ENCODE data around the gene PCP4. TPM values are rescaled to one million over a fixed set of nuclear protein-coding genes. Genes with fewer than 3 reads are reported as not detected.

The PCP4 gene
- total RNA-seq, 1 donor from 2014 or later = 8.5 TPM

DNA sequence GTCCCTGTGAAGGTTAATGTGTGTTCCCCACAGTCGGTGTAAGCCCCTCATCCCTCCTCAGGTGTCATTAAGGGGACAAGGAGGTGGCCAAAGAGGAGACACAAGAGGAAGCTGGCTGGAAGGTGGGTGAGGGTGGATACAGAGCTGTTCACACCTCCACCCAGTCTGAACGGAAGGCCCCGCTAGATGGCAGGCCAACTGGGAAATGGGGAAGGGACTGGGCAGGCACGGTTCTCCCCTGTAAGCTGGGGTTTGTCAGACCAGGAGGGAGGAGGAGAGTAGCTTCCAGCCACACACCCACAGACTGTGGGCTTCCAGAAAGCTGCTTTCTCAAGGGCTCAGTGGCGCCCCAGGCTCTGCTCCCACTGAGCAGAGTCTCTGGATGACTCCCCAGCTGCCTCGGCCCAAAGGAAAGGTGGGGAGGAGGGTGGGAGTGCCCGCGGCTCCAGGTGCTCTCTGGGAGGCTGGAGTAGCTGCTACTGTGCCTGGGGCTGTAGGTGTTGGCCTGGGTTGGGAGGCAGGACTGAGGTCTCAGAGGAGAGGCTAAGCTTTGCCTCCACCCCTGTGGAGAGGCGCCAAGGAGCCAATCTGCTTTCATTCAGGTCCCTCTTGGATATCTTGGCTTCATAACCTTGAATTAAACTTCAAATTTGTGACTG is 41.2 kb downstream of the PCP4 start:
- DNase-seq (ENCODE audit: low spot score) = no peak
- intact Hi-C loops (cut with DNase I) = no loop called here
- no peak for ATAC-seq

DNA sequence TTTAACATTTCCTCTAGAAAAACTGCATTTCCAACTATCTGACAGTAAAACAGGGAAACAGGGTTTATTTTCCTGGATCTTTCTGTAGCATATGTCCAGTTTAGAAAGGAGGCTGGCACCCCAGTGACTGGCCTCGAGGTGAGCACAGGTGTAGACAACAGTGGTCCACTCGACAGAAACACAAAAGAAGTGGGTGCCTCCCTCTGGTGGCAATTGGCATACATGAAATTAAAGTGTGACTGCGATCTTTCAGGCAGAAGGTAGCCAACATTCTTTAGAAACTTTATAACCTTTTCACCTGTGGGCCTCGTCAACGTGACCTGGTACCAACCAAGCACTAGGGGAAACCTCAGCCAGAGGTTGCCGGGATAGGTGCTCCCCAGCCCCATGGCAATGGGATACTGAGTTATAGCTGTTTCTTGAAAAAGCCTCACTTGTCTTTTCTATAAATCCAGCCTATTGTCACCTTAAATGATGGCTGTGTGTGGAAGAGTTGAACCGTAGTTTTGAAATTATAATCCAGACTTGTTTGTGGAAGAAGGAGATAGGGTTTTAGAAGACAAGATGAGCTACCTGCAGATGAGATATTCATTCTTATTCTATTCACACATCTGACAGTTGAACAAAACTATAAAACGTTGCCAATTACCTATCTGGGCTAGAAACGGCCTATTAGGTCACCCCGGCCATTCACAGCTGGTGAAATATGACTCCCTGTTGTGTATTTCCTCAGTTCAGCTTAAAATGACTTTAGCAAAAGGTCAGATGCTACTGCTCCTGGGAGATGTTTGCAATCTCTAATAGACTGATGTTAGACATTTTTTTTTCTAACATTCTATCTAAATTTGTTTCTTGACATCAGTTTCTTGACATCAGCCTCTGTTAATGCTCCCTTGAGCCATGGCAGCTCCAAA is 44.3 kb downstream of the PCP4 start:
- DNase-seq (ENCODE audit: low spot score) (no peak), ATAC-seq (peak; percentile 71)
- intact Hi-C loops (cut with DNase I) = no loop called here

DNA sequence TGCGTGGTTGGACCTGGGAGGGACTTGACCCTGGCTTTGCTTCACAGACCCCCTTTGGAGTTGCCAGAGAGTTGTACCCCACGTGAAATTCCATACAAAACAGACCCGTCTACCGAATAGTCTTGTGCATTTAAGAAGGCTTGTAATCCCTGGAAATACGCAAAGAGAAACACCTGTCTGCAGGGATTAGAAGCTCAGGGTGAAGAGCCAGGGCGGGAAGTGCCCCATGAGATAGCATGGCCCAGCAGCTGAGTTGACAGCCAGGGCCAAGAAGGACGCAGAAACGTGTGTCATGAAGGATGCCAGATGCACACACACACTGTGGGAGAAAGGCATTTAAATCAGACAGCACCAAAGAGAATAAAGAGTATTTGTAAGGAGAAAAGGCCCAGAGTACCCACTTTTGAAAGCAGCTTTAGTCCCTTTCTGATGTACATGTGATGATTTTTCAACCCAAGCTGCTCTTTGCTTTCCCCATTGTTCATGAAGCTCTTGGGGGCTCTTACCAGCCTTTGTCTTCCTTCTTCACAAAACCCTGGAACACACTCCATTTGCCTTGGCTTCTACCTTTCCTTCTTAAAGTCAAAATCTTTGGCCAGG is 46.6 kb downstream of the PCP4 start:
- intact Hi-C loops (cut with DNase I) = no loop called here
- ATAC-seq (no peak), DNase-seq (ENCODE audit: low spot score) (no peak)

DNA sequence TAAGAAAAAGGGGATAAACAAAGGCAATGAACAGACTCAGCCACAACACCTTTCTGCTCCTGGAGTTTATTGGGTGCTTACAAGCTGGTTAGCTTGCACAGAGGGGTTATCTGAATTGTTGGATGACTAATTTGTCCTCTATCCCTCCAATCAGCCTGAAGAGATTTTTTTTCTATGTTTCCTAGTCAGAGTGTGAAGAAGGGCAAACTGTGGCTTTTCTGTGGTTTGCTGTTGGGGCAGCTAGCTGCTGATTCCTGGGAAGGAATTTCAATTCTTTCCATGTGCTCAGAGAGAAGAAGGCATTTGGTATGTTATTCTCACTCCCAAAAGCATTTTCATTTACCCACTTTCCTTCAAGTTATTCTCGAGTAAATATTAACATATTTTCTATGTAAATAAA is 48.6 kb downstream of the PCP4 start:
- ATAC-seq (no peak), DNase-seq (ENCODE audit: low spot score) (no peak)
- intact Hi-C loops (cut with DNase I) = loop anchor here (1.0 kb wide), 1 partner anchor 42 kb away; no protein-coding TSS in a partner anchor

DNA sequence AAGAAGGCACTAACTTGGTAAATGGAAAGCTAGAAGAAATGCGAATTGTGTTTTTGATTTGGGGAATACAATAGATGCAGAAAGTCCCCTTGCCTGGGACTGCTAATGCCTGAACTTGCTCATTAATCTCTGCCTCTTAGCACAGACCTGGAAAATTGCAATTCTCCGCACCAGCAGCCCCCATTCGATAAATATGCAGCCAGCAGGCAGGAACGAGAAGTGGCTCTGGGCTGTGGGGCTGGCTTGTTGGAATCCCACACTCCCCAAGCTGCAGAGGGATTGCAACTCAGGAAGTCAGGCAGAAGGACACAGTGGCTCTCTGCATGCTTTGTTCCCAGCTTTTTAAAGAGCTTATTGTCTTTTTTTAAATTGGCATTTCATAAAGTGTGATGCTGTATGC is 51.3 kb downstream of the PCP4 start:
- intact Hi-C loops (cut with DNase I) = no loop called here
- no peak for ATAC-seq
- no peak for DNase-seq (ENCODE audit: low spot score)

DNA sequence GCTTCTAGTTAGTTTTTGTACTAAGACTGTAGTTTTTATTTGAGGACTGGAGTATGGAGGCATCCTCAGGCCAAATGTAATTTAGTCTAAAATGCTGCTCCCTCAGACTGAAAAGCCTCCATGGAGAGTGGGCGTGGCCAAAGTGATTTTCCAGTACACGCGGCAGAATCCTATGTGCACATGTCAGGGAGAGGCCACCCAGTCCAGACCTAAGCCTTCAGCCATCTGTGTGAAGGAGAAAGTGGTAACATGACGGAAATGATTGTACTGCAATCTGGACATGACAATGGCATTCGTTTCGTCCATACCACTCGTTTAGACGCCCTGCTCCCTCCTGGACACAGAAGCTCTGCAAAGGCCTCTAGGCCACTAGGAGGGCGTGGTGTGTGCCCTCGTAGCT is 56.2 kb downstream of the PCP4 start:
- intact Hi-C loops (cut with DNase I) = no loop called here
- ATAC-seq (no peak), DNase-seq (ENCODE audit: low spot score) (no peak)

DNA sequence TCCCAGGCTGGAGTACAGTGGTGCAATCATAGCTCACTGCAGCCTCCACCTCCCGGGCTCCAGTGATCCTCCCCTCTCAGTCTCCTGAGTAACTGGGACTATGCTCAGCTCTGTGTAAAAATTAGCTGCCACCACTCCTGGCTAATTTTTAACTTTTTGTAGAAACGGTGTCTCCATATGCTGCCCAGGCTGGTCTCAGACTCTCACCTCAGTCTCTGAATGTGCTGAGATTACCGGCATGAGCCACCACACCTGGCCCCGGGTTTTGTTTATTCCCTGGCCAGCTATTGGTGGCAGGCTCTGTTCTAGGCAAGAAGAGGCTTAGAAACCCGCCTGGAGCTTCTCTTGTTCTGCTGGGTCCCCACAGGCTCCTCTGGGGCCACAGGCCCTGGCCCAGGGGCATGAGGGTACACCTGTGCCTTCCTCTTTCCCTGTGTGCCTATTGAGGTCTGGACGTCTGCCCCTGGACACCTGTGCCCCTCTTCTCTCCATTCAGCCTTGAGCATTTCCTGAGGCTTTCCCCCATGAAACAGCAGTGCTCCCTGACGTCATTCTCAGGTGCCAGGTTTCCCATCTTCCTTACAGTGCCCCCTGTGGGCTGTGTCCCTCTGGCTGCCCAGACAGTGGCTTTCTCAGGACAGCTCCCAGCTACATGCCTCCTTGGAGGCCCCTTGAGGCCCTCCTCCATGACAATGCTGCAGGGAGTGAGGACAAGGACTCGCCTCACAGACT is 57.5 kb downstream of the PCP4 start:
- intact Hi-C loops (cut with DNase I) = loop anchor here (5.0 kb wide), 1 partner anchor 362 kb away; no protein-coding TSS in a partner anchor
- no peak for DNase-seq (ENCODE audit: low spot score)
- ATAC-seq = no peak

DNA sequence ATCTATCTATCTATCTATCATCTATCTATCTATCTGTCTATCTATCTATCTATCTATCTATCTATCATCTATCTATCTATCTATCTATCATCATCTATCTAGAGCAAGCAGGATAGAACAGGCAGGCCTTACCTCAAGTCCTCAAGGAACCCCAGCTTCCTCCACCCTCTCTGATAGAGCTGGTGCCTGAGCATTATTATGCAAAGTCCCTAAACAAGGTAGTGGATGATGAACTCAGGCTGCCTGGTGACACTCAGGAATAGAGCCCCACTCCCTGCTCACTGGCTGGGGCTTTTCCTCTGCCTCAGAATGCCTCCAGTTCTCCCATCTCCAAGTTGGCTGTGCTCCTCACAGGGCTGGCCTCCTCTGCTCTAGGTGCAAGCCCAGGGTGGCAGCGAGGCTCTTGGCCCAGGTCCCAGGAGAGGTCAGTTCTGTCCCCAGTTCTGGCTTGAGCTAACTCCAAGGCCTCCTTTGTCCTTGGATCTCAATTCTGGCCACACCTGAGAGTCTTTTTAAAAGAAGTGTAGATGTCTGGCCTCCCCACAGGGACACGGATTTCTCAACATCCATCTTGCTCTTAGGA is 60.2 kb downstream of the PCP4 start:
- DNase-seq (ENCODE audit: low spot score) = no peak
- no peak for ATAC-seq
- intact Hi-C loops (cut with DNase I) = loop anchor here (5.0 kb wide), 1 partner anchor 365 kb away; no protein-coding TSS in a partner anchor

DNA sequence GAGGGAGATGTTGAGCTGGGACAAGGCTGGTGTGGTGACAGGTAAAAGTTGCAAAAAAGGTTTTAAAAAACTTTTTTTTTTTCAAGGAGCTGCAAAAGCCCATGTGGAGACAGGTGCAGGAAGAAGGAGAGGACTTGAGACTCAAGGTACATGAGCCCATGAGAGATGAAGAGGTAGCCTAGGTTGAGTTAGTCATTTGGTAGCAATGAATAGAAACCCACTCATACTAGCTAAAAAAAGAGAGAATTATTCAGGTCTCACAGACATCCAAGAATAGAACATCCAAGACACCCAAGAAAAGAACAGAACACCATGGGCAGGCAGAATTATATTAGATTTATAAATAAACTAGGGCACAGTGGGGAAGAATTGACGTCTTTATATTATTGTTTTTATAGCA is 65.1 kb downstream of the PCP4 start:
- intact Hi-C loops (cut with DNase I) = no loop called here
- ATAC-seq = no peak
- no peak for DNase-seq (ENCODE audit: low spot score)

DNA sequence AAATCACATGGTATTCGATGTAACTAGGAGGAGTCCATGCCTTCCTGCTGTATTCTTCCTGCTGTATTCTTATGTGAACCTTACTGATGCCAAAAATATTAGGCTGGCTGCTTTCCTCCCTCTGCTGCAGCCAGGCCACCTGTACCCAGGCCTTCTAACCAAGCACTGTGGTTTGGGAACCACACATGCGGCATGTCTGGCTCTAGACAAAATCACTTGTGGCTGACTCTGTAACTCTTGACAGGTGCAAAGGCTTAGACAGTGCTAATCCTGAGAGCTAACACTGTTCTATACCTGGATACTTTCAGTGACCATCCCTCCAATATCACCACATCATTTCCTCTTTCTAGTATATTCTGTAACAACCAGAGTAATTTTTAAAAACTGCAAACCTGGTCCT is 67.7 kb downstream of the PCP4 start:
- no peak for ATAC-seq
- DNase-seq (ENCODE audit: low spot score) = no peak
- intact Hi-C loops (cut with DNase I) = no loop called here

DNA sequence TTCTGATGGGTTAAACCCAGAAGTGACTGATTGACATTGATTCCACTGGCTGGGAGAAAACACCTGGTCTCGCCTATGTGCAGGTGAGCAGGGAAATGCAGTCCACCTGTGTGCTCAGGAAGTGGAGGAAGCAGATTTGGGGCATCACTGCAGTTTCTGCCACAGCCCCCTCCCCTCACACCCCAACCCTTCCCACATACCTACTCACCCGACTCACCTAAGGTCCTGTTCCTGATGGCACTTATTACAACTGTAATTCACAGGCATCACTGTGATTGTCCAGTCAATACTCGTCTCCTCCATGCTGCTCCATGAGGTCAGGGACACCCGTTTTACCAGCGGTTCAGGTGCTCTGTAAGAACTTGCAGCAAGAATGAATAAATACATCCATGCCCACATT is 68.5 kb downstream of the PCP4 start:
- DNase-seq (ENCODE audit: low spot score) (no peak), ATAC-seq (no peak)
- intact Hi-C loops (cut with DNase I) = no loop called here

DNA sequence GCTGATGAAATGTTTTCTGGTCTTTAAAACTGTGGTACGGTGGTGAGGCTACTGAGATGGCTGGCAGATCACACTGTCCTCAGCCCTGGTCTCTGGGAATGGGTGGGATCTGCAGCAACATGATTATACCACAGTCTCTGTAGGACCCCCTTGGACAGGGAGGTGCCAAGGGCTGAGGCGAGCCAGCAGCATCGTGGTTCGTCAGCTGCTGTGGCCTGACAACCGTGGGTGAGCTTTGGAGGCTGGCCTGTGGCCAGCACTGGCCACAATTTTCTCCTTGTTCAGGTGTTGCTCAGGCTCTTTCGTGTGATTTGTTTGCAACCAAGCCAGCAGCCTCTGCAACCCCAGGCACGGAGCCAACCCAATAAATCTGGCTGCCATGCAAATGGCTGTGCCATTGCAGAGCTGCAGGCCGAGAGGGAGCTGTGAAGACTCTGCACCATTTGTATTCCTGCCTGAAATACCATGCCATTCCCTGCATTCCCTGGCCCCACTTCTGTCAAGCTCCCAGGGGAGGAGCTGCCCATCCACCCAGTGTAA is 70.9 kb downstream of the PCP4 start:
- ATAC-seq = no peak
- no peak for DNase-seq (ENCODE audit: low spot score)
- intact Hi-C loops (cut with DNase I) = no loop called here

DNA sequence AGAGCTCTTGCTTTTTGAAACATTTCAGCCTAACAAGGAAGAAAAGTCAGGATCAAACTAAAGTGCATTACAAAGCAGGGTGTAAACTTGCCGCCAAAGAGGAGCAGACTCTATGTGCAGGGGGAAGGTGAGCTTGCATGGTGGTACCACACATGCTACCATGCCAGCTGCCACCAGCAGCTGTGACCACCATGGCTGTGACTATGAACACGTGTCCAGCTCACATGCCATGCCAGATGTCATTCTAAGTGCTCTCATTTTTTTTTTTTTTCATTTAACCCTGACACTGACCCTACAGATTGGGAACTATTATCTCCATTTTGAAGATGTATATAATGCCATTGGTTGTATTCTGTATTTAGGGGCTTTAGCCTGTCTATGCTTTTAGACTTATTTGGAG is 79.0 kb downstream of the PCP4 start:
- intact Hi-C loops (cut with DNase I) = no loop called here
- DNase-seq (ENCODE audit: low spot score) (no peak), ATAC-seq (no peak)

DNA sequence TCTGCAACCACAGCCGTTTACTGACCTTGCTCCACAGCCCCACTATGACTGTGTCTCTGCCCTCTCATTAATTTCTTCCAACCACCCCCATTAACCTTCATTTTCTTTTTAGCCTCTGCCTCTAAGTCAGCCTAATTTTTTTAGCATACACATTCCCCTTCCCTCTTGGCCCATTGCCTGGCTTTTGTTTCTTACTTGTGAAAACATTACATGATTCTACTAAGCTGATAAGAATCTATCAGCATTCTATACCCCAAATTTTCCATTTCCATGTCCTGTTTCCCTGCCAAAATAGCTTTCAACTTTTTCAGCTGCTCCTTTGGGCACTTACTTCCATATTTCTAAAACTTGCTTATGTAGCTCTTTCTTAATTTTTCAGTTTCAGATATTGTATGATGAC is 79.8 kb downstream of the PCP4 start:
- intact Hi-C loops (cut with DNase I) = no loop called here
- DNase-seq (ENCODE audit: low spot score) (no peak), ATAC-seq (no peak)

DNA sequence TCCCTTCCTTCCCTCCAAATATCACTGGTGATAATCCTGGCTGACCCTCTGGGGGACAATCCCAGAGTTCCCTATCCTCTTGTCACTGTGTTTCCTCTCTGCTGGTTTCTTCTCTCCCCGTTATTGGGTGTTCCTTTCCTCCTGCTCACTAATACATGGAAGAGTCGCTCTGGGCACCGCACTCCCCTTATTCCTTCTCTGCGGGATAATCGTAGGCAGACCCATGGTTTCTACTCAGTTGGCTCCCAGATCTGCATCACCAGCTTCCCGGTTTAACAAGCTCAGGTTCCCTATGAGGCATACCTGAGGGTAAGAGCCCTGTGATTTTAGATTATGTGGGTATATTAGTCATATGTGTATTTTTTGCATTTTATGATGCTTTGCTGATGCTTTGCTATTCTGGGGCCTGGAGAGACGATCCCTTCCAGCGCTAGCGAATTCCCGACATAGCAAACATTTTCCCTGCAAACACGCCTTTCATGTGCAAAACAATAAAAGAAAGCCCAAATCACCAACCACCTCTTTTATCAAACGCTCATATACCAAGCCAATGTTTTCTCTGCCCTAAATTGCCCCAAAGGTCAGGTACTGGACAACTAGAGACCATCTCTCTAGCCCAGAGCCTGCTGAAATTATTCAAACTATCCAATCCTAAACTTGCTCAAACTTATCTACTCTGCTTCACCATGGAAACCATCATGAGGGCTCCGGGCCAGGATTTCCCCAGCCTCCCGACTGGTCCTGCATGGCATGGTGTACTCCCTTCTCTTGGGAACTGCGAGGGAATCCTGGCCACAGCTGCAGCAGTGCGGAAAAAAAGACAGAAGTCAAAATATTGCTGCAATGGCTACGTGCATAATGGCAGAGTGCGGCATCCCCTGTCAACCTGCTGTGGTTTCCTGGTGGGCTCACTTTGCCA is 84.2 kb downstream of the PCP4 start:
- ATAC-seq (no peak), DNase-seq (ENCODE audit: low spot score) (no peak)
- intact Hi-C loops (cut with DNase I) = no loop called here

DNA sequence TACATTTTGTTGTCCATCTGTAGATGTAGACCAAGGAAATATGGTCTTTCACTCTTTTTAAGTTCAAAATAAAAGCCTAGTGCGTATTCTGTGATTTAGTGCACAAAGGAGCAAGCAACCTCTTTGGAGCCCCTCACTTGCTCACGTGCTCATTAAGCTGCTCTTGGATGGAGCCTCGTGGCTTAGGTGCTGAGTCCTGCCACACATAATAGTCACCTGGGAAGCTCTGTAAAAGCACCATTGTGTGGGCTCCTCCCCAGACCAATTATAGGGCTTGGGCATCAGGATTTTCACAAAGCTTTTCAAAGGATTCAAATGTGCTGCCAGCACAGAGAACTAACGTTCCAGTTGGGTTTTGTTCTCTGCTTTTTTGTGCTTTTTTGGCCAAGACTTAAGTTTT is 85.0 kb downstream of the PCP4 start:
- no peak for DNase-seq (ENCODE audit: low spot score)
- ATAC-seq = no peak
- intact Hi-C loops (cut with DNase I) = no loop called here

DNA sequence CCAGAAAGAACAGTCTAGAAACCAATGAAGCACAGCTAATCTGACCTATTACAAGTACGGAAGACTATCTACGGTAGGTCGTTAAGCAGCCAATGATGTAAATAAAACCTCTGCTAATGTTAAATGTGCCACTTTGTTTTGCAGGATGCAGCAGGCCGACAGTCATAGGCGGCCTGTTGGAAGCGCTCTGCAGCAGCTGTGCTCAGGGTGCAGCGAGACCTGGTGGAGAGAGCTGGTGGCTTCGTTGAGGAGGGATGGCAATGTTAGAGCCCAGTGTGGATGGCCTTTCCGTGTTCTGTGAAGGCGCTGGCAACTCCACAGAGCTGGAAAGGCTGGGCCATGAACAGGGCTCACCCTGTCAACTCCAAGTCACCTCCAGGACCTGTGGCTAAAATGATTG is 87.3 kb downstream of the PCP4 start:
- no peak for ATAC-seq
- no peak for DNase-seq (ENCODE audit: low spot score)
- intact Hi-C loops (cut with DNase I) = no loop called here

DNA sequence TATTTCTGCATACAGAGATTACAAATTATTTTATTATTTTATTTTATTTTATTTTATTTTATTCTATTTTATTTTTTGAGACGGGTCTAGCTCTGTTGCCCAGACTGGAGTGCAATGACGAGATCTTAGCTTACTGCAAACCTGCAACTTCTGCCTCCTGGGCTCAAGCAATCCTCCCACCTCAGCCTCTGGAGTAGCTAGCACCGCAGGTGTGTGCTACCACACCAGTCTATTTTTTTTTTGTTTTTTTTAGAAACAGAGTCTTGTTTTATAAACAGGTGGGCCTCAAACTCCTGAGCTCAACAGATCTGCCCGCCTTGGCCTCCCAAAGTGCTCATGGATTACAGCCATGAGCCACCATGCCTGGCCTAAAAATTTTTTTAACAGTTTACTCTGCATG is 88.1 kb downstream of the PCP4 start:
- no peak for ATAC-seq
- intact Hi-C loops (cut with DNase I) = no loop called here
- no peak for DNase-seq (ENCODE audit: low spot score)
